Glutamatergic neuron (in vitro differentiated cells): ENCODE results near the gene UGT8. TPM values are rescaled to one million over a fixed set of nuclear protein-coding genes. Genes with fewer than 3 reads are reported as not detected.
A peak's percentile ranks its signal among the peaks of the same experiment; 100 is the strongest.

Source experiments
- DNase-seq: peaks from one replicate; pipeline ENCODE4 v3.0.0; 2022
- H3K27ac Mint-ChIP-seq: one replicate; pipeline ENCODE4 v1.8.0; 2020; ENCODE audit warnings: mild to moderate bottlenecking, mixed read lengths, inconsistent platforms; ENCODE audit not compliant: unreplicated experiment
- H3K27me3 Mint-ChIP-seq: one replicate; pipeline ENCODE4 v1.8.0; 2020; ENCODE audit warnings: mild to moderate bottlenecking, moderate library complexity, mixed read lengths, inconsistent platforms; ENCODE audit not compliant: unreplicated experiment
- H3K36me3 Mint-ChIP-seq: one replicate; pipeline ENCODE4 v1.8.0; 2020; ENCODE audit warnings: mild to moderate bottlenecking, mixed read lengths, inconsistent platforms; ENCODE audit not compliant: unreplicated experiment
- H3K4me1 Mint-ChIP-seq: one replicate; pipeline ENCODE4 v1.8.0; 2020; ENCODE audit warnings: mild to moderate bottlenecking, low read depth, mixed read lengths, inconsistent platforms; ENCODE audit not compliant: unreplicated experiment
- H3K4me3 Mint-ChIP-seq: one replicate; pipeline ENCODE4 v1.8.0; 2020; ENCODE audit warnings: mild to moderate bottlenecking, mixed read lengths, inconsistent platforms; ENCODE audit not compliant: unreplicated experiment
- H3K9me3 Mint-ChIP-seq: one replicate; pipeline ENCODE4 v1.8.0; 2020; ENCODE audit warnings: mild to moderate bottlenecking, moderate library complexity, mixed read lengths, inconsistent platforms; ENCODE audit not compliant: unreplicated experiment
- total RNA-seq: library from RNA; stranded (reverse); fragmentation: NEBNext Ultra II Directional; extraction: Animal tissue kit (Norgen Biotek cat#: 25700); gene quantifications from one replicate; pipeline ENCODE4 v1.2.1, GENCODE V29; 2021; ENCODE audit not compliant: unreplicated experiment
- TF ChIP-seq, protein P1 (sequence below): fragments of 200-600 bp; sonication (generic); IDR thresholded peaks from one replicate; pipeline ENCODE4 v1.5.0; 2021; ENCODE audit not compliant: partially characterized antibody, unreplicated experiment

Gene UGT8
- total RNA-seq, 1 donor from 2014 or later = 0.98 TPM

DNA sequence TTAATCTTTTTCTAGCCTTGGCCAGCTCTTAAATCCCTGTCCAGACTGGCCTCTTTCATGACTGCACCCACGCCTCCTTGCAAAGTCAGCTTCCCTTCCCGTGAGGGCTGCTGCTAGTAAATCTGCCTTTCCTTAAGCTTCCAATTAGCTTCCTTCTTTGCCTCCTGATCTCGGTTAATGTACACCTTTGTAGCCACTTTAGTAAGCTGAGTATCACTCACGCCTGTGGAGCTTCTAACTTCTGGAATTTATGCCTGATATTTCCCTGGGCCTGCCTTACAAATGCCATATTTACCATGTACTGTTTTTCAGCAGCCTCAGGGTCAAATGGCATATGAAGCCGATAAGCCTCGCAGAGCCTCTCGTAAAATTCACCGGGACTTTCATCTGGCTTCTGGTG lies 5.1 kb upstream of the UGT8 start:
- Mint-ChIP-seq H3K27ac (no peak overlapping the region), H3K4me1 (no peaks in the 10 kb centered on the region), H3K36me3 (peaks cover 15% of the 10 kb centered on the region), H3K9me3 (peaks cover 4% of the 10 kb centered on the region), H3K4me3 (no peak overlapping the region), H3K27me3 (peaks cover 2% of the 10 kb centered on the region)
- DNase-seq = no peak
- TF ChIP-seq, protein P1, sequence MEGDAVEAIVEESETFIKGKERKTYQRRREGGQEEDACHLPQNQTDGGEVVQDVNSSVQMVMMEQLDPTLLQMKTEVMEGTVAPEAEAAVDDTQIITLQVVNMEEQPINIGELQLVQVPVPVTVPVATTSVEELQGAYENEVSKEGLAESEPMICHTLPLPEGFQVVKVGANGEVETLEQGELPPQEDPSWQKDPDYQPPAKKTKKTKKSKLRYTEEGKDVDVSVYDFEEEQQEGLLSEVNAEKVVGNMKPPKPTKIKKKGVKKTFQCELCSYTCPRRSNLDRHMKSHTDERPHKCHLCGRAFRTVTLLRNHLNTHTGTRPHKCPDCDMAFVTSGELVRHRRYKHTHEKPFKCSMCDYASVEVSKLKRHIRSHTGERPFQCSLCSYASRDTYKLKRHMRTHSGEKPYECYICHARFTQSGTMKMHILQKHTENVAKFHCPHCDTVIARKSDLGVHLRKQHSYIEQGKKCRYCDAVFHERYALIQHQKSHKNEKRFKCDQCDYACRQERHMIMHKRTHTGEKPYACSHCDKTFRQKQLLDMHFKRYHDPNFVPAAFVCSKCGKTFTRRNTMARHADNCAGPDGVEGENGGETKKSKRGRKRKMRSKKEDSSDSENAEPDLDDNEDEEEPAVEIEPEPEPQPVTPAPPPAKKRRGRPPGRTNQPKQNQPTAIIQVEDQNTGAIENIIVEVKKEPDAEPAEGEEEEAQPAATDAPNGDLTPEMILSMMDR = no peak

DNA sequence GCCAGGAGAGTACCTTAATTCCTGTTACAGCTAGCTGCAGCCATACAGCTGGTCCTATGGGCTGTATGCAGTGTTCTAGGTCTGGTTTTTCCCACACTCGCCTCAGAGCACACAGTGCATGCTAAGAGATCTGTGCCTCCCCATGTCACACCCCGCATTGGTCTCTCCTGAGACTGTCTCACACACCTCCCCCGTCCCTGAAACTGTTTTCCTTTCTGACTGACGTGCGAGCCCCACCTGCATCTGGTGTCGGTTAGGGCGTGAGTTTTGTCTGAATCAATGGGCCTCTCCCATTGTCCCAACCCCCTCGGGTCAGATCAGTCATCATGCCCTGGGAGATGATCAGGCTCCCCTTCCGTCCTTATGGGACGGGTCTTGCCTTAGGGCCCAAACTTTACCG lies 3.4 kb upstream of the UGT8 start:
- TF ChIP-seq, protein P1 = no peak
- Mint-ChIP-seq H3K27ac (no peak overlapping the region), H3K4me1 (no peaks in the 10 kb centered on the region), H3K36me3 (peaks cover 15% of the 10 kb centered on the region), H3K27me3 (peaks cover 2% of the 10 kb centered on the region), H3K4me3 (no peak overlapping the region), H3K9me3 (peaks cover 4% of the 10 kb centered on the region)
- no peak for DNase-seq

DNA sequence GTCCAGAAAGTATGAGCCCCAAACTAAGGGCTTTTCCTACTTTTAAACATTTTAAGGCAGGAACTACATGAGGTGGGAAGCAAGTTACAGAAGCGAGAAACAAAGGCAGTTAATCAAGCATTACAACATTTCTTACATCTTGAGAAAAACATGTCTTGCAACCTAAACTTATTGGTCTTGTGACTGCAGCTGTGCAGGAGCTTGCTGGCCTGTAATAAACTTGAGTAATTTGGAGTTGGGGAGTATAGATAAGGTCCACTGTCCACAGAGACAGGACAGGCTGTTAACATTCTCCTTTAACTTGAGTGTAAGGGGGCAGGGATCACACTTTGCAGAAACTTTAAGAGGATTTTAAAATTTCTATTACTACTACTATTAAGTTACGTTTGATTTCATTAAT lies 2.7 kb upstream of the UGT8 start:
- H3K9me3 Mint-ChIP-seq = peaks cover 4% of the 10 kb centered on the region
- H3K27ac Mint-ChIP-seq = no peak overlapping the region
- DNase-seq = no peak
- H3K36me3 Mint-ChIP-seq = peaks cover 15% of the 10 kb centered on the region
- TF ChIP-seq, protein P1 = no peak
- no peak overlapping the region for H3K4me3 Mint-ChIP-seq
- H3K4me1 Mint-ChIP-seq = no peaks in the 10 kb centered on the region
- peaks cover 2% of the 10 kb centered on the region for H3K27me3 Mint-ChIP-seq

DNA sequence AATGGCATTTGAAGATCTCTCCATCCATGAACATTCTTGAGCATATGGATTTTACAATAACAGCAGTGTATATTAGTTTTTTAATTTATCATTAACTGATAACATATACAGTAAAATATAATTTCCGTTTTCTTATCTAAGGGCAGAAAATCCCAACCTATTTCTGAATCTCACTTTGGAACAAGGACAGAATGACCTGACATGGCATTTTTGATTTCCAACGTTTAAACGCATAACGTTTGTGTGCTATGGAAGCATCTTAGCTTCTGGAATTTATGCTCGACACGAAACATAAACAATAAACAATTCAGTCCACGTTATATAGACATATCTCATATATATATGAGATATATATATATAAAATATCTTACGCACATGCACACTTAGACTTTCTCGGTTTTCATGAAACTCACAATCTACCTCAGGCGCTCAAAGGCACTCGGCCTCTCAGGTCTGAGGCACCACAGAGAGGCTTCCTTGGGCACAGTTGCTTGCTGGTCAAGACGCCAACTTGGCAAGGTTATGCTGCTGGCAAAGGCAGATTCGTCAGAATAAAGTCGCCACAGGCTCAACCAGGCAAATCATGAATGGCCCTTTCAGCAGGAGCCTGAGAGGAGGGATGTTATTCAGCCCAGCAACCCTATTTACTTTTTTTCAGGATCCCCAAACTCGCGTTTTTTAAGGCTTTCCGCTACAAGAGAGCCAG lies 1.0 kb upstream of the UGT8 start:
- H3K36me3 Mint-ChIP-seq = peaks cover 15% of the 10 kb centered on the region
- H3K9me3 Mint-ChIP-seq = peaks cover 4% of the 10 kb centered on the region
- TF ChIP-seq, protein P1 = no peak
- H3K27me3 Mint-ChIP-seq = peaks cover 2% of the 10 kb centered on the region
- peak overlapping the region; percentile 88 for H3K4me3 Mint-ChIP-seq
- no peaks in the 10 kb centered on the region for H3K4me1 Mint-ChIP-seq
- DNase-seq = no peak
- no peak overlapping the region for H3K27ac Mint-ChIP-seq

DNA sequence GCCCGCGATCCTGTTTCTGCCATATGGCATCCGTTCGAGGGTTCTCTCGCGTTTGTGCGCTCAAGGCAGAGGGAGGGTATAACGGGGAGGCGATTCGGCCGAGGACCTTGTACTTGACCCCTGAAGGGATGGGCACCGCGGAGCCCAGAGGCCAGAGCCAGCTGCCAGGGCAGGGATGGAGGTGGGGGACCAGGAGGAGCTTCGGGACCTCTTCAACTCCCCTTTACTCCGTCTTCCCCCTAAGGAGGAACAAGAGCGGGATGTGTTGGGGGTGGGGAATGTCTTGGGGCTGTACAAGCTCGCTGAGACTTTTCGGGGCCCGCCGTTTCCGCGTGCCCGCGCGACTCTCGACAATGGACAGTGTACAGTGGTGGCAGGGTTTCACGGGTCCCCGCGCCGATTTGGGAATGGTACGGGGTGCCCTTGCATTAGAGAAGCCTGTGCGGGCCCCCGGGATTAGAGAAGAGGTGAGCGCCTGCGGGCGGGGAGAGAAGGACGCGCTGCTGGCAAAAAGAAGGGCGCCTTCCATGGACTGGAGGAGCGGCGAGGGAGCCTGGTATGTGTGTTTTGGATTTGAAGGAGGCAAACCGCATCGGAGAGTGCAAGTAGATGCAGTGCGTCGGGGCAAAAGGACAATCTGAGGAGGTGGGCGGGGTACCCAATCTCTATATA lies 760 bp downstream of the UGT8 start:
- peak; percentile 41 for DNase-seq
- TF ChIP-seq, protein P1 = no peak
- Mint-ChIP-seq H3K9me3 (peaks cover 4% of the 10 kb centered on the region), H3K4me3 (peak overlapping the region; percentile 96), H3K36me3 (peaks cover 15% of the 10 kb centered on the region), H3K4me1 (no peaks in the 10 kb centered on the region), H3K27ac (no peak overlapping the region), H3K27me3 (peaks cover 2% of the 10 kb centered on the region)
